Liver (tissue), 9 donors: ENCODE results near the gene SLC38A4. TPM values are rescaled to one million over a fixed set of nuclear protein-coding genes. Genes with fewer than 3 reads are reported as not detected.

Experiments
- DNase-seq: peaks from one replicate; pipeline ENCODE4 v3.0.0-alpha.2; 2017; ENCODE audit warnings: low spot score
- H3K27ac ChIP-seq, 2 donors: one replicate each; pipeline ENCODE4 v1.7.0; 2013; ENCODE audit warnings: inconsistent platforms in 2 of 2, low read length in 2 of 2, control low read depth in 1 of 2, low read depth in 1 of 2, mild to moderate bottlenecking in 1 of 2
- H3K27me3 ChIP-seq, 4 donors: one replicate each; pipeline versions ENCODE4 v1.6.1 to v1.7.0; 2013; ENCODE audit warnings: low read length in 3 of 4, inconsistent platforms in 1 of 4, mild to moderate bottlenecking in 1 of 4, moderate library complexity in 1 of 4; ENCODE audit not compliant: control insufficient read depth in 4 of 4, insufficient read depth in 4 of 4
- H3K36me3 ChIP-seq, 4 donors: one replicate each; pipeline versions ENCODE4 v1.6.1 to v1.7.0; 2013; ENCODE audit warnings: low read length in 3 of 4, mild to moderate bottlenecking in 3 of 4, low read depth in 1 of 4, moderate library complexity in 1 of 4; ENCODE audit not compliant: control insufficient read depth in 4 of 4, insufficient read depth in 3 of 4
- H3K4me1 ChIP-seq, 4 donors: one replicate each; pipeline versions ENCODE4 v1.6.1 to v1.7.0; 2013; ENCODE audit warnings: low read length in 3 of 4, mild to moderate bottlenecking in 3 of 4, moderate library complexity in 1 of 4; ENCODE audit not compliant: control insufficient read depth in 4 of 4, insufficient read depth in 4 of 4
- H3K4me3 ChIP-seq, 3 donors: one replicate each; pipeline versions ENCODE4 v1.6.1 to v1.7.0; 2013; ENCODE audit warnings: low read length in 3 of 3, control low read depth in 1 of 3, low read depth in 1 of 3, mild to moderate bottlenecking in 1 of 3
- H3K9ac ChIP-seq, 2 donors: one replicate each; pipeline ENCODE4 v1.7.0; 2013; ENCODE audit warnings: low read length in 2 of 2, mild to moderate bottlenecking in 2 of 2, moderate library complexity in 2 of 2, control low read depth in 1 of 2, low read depth in 1 of 2
- H3K9me3 ChIP-seq, 4 donors: one replicate each; pipeline versions ENCODE4 v1.6.1 to v1.7.0; 2013; ENCODE audit warnings: low read length in 3 of 4; ENCODE audit not compliant: control insufficient read depth in 4 of 4
- ATF3 ChIP-seq: IDR thresholded peaks from 2 replicates; pipeline ENCODE4 v1.6.1; 2016; ENCODE audit warnings: antibody characterized with exemption
- EGR1 ChIP-seq, 2 donors: IDR thresholded peaks; 2 replicates each; pipeline ENCODE4 v1.6.1; 2016 to 2018; ENCODE audit warnings: antibody characterized with exemption in 2 of 2, low read depth in 2 of 2
- FOXA1 ChIP-seq: IDR thresholded peaks from 2 replicates; pipeline ENCODE4 v1.6.1; 2016; ENCODE audit warnings: antibody characterized with exemption
- FOXA2 ChIP-seq: IDR thresholded peaks from 2 replicates; pipeline ENCODE4 v1.6.1; 2016; ENCODE audit warnings: antibody characterized with exemption
- GABPA ChIP-seq, 2 donors: IDR thresholded peaks in 1 of 2; conservative IDR thresholded peaks in 1 of 2; 2 replicates each; pipeline ENCODE4 v1.6.1; 2016; ENCODE audit warnings: antibody characterized with exemption in 2 of 2, mild to moderate bottlenecking in 1 of 2, moderate library complexity in 1 of 2
- HNF4A ChIP-seq, 2 donors: conservative IDR thresholded peaks; 2 replicates each; pipeline ENCODE4 v1.6.1; 2016; ENCODE audit warnings: antibody characterized with exemption in 2 of 2, mild to moderate bottlenecking in 2 of 2
- HNF4G ChIP-seq: IDR thresholded peaks from 2 replicates; pipeline ENCODE4 v1.6.1; 2016; ENCODE audit warnings: antibody characterized with exemption
- JUND ChIP-seq, 2 donors: IDR thresholded peaks; 2 replicates each; pipeline ENCODE4 v1.6.1; 2016; ENCODE audit warnings: antibody characterized with exemption in 2 of 2
- NR2F2 ChIP-seq: IDR thresholded peaks from 2 replicates; pipeline ENCODE4 v1.6.1; 2016; ENCODE audit warnings: antibody characterized with exemption
- RAD21 ChIP-seq, 2 donors: IDR thresholded peaks; 2 replicates each; pipeline ENCODE4 v1.6.1; 2016; ENCODE audit warnings: antibody characterized with exemption in 2 of 2, mild to moderate bottlenecking in 2 of 2
- RXRA ChIP-seq, 2 donors: IDR thresholded peaks; 2 replicates each; pipeline ENCODE4 v1.6.1; 2017 to 2018; ENCODE audit warnings: antibody characterized with exemption in 2 of 2, mild to moderate bottlenecking in 1 of 2
- YY1 ChIP-seq: IDR thresholded peaks from 2 replicates; pipeline ENCODE4 v1.6.1; 2016; ENCODE audit warnings: antibody characterized with exemption, mild to moderate bottlenecking
- WGBS: extraction: QIAGEN DNeasy Blood & Tissue Kit; methylation state at CpG from one replicate; pipeline ENCODE4 v1.1.7; 2013; 5-methylcytosine and 5-hydroxymethylcytosine counted together
- polyA plus RNA-seq, 2 donors: library from polyadenylated mRNA; stranded (reverse) in 1 of 2; unstranded in 1 of 2; fragments of 200-250 nt in 1 of 2; fragments of >200 nt in 1 of 2; fragmentation: Nextera tagmentation in 1 of 2; extraction: Ambion mirVana in 1 of 2; gene quantifications; one replicate each; pipeline versions ENCODE4 v1.2.1 to v1.2.3, GENCODE V29; 2013 to 2015
- total RNA-seq, 2 donors: library from RNA; depleted of rRNA; stranded (reverse); fragments of >200 nt; gene quantifications; one replicate each; pipeline ENCODE4 v1.2.3, GENCODE V29; 2014
- TF ChIP-seq, protein P1 (sequence below): IDR thresholded peaks from 2 replicates; pipeline ENCODE4 v1.6.1; 2016; ENCODE audit warnings: antibody characterized with exemption, mild to moderate bottlenecking
- TF ChIP-seq, protein P2 (sequence below): fragments of 150-350 bp; IDR thresholded peaks from 2 replicates; pipeline ENCODE4 v1.5.1; 2017; ENCODE audit warnings: improper control_type of control experiment, low read depth, low read length; ENCODE audit not compliant: missing input control
- donor health status: healthy.
- donor health status: healthy.
- donor health status: healthy.
- donor health status: healthy.
- donor health status: healthy.

SLC38A4 gene
- total and polyA plus RNA-seq, 4 donors, result 92.0 to 389 (median 169) TPM

DNA sequence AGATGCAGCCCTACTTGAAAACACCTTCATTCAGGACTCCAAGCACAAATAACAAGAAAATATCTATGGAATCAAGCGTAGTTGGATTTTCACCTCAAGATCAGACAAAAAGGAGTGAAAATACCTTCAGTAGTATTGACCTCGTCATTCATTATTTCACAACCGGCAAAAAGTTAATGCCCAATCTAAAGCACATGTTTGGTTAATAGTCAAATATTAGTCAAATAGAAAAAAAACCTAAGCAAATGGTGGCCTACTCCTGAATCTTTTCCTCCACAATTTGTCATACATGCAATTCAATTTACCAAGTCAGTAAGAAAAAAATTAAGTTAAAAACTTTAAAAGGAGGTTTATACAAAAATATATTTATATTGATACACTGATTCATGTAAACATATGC is 50.0 kb downstream of the SLC38A4 start (continued):
- peak; percentile 20 to 44 for TF ChIP-seq RXRA (IDR thresholded peaks at IDR 0.05)

DNA sequence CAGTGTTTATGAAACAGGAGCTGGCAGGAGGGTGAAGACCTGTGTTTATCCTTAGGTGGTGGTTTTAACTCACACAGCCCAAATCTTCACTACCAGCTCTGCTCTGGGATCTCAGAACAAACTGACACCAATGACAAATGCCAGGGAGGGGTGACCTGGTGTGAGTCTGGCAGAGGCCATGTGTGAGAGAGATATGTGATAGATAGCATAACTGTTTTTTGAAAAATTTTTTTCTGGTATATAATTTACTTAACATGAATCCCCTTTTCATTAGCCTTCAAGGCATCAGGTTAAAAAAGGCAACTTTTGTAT is 51.5 kb downstream of the SLC38A4 start:
- no peak for DNase-seq
- Histone ChIP-seq H3K9ac (no peak overlapping the region), H3K4me3 (no peak overlapping the region), H3K27me3 (no peaks in the 10 kb centered on the region), H3K27ac (no peak overlapping the region), H3K9me3 (no peaks in the 10 kb centered on the region), H3K36me3 (peaks cover 0 to 73% (median 45%) of the 10 kb centered on the region in 4 donors), H3K4me1 (peaks cover 13 to 41% (median 26%) of the 10 kb centered on the region in 4 donors)
- TF ChIP-seq HNF4A (conservative IDR thresholded peaks at IDR 0.05) (no peak), JUND (IDR thresholded peaks at IDR 0.05) (peak in 1 of 2 donors; percentile 8)

DNA sequence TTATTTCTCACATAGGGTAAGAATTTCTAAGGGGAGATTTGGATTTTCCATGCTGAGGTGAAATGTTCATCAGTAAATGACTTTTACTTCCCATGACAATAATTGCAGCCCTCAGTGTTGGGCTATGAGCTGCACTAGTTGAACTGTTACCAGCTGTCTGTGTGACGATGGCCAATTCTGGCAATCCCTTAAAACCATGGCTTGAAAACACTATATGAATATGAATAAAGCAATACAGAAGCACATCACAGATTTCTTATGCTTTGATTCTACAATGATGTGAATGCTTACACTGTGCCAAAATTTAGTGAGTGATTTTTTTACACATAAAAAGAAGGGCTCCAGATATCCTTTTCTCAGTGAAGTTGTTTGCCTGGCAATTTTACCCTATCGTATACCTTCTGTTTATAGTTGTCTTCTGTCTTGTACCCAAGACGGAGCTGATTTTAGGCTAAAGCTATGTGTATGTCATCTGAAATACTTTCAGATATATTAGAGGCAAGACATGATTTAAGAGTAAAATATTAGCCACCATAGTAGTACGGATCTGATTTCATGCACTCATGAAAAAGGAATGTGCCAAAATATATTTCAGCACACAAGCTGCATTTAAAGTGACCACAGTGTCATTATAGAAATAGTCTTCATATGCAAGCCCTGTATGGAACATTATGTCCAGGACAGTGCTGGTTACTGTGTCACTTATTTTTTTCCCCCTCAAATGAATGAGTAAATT is 52.0 kb downstream of the SLC38A4 start:
- Histone ChIP-seq H3K27me3 (no peaks in the 10 kb centered on the region), H3K4me1 (peaks cover 13 to 36% (median 23%) of the 10 kb centered on the region in 4 donors), H3K9ac (no peak overlapping the region), H3K9me3 (no peaks in the 10 kb centered on the region), H3K27ac (no peak overlapping the region), H3K4me3 (no peak overlapping the region), H3K36me3 (peaks cover 2 to 73% (median 47%) of the 10 kb centered on the region in 4 donors)
- WGBS, result 70% methylated on average over 4 of the region's 4 CpGs
- DNase-seq, result no peak
- TF ChIP-seq FOXA1 (no peak), RAD21 (IDR thresholded peaks at IDR 0.05) (peak in 1 of 2 donors; percentile 5)

GRCh38 chr12:46771268-46771827 is 54.4 kb downstream of the SLC38A4 start:
- Histone ChIP-seq H3K27ac (peak overlapping the region in 1 of 2 donors; percentile 23), H3K36me3 (peaks cover 2 to 86% (median 54%) of the 10 kb centered on the region in 4 donors), H3K4me3 (no peak overlapping the region), H3K4me1 (peaks cover 7 to 20% (median 15%) of the 10 kb centered on the region in 4 donors), H3K9me3 (no peaks in the 10 kb centered on the region), H3K27me3 (no peaks in the 10 kb centered on the region), H3K9ac (no peak overlapping the region)
- TF ChIP-seq FOXA1 (no peak), RAD21 (IDR thresholded peaks at IDR 0.05) (no peak), YY1 (no peak), ATF3 (no peak)
- WGBS, result 43% methylated on average over 1 of the region's 1 CpG
- no peak for DNase-seq

- Histone ChIP-seq H3K36me3 (peaks cover 5 to 83% (median 55%) of the 10 kb centered on the region in 4 donors), H3K27ac (no peak overlapping the region), H3K27me3 (no peaks in the 10 kb centered on the region), H3K9me3 (no peaks in the 10 kb centered on the region), H3K9ac (no peak overlapping the region), H3K4me1 (peaks cover 2 to 16% (median 13%) of the 10 kb centered on the region in 4 donors), H3K4me3 (no peak overlapping the region)
- no peak for DNase-seq
- 40% methylated on average over 3 of the region's 3 CpGs for WGBS
- TF ChIP-seq YY1 (peak; percentile 39), HNF4A (conservative IDR thresholded peaks at IDR 0.05) (peak; percentile 65 to 75), GABPA (IDR thresholded peaks at IDR 0.05 in 1 of 2, conservative IDR thresholded peaks at IDR 0.05 in 1 of 2) (no peak), FOXA2 (peak; percentile 42), HNF4G (peak; percentile 12), NR2F2 (no peak), JUND (IDR thresholded peaks at IDR 0.05) (peak in 1 of 2 donors; percentile 65), EGR1 (IDR thresholded peaks at IDR 0.05; ENCODE audit: low read depth in 2 of 2) (no peak)
- TF ChIP-seq, protein P1, sequence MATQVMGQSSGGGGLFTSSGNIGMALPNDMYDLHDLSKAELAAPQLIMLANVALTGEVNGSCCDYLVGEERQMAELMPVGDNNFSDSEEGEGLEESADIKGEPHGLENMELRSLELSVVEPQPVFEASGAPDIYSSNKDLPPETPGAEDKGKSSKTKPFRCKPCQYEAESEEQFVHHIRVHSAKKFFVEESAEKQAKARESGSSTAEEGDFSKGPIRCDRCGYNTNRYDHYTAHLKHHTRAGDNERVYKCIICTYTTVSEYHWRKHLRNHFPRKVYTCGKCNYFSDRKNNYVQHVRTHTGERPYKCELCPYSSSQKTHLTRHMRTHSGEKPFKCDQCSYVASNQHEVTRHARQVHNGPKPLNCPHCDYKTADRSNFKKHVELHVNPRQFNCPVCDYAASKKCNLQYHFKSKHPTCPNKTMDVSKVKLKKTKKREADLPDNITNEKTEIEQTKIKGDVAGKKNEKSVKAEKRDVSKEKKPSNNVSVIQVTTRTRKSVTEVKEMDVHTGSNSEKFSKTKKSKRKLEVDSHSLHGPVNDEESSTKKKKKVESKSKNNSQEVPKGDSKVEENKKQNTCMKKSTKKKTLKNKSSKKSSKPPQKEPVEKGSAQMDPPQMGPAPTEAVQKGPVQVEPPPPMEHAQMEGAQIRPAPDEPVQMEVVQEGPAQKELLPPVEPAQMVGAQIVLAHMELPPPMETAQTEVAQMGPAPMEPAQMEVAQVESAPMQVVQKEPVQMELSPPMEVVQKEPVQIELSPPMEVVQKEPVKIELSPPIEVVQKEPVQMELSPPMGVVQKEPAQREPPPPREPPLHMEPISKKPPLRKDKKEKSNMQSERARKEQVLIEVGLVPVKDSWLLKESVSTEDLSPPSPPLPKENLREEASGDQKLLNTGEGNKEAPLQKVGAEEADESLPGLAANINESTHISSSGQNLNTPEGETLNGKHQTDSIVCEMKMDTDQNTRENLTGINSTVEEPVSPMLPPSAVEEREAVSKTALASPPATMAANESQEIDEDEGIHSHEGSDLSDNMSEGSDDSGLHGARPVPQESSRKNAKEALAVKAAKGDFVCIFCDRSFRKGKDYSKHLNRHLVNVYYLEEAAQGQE, result peak; percentile 38
- TF ChIP-seq, protein P2, sequence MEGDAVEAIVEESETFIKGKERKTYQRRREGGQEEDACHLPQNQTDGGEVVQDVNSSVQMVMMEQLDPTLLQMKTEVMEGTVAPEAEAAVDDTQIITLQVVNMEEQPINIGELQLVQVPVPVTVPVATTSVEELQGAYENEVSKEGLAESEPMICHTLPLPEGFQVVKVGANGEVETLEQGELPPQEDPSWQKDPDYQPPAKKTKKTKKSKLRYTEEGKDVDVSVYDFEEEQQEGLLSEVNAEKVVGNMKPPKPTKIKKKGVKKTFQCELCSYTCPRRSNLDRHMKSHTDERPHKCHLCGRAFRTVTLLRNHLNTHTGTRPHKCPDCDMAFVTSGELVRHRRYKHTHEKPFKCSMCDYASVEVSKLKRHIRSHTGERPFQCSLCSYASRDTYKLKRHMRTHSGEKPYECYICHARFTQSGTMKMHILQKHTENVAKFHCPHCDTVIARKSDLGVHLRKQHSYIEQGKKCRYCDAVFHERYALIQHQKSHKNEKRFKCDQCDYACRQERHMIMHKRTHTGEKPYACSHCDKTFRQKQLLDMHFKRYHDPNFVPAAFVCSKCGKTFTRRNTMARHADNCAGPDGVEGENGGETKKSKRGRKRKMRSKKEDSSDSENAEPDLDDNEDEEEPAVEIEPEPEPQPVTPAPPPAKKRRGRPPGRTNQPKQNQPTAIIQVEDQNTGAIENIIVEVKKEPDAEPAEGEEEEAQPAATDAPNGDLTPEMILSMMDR, result no peak
These were observed 55.2 kb downstream of the SLC38A4 start for GRCh38 chr12:46770501-46771183.
